ENCODE results near the gene MX2.
A peak's percentile ranks its signal among the peaks of the same experiment; 100 is the strongest.

MX2 gene

GRCh38 chr21:41318218-41318617, 43.6 kb upstream of the MX2 start:
- DNase-seq = no peak
- H3K27me3 ChIP-seq (replicated peaks; ENCODE audit: insufficient read depth, low read length) = no peaks in the 10 kb centered on the region
- no peaks in the 10 kb centered on the region for H3K9me3 ChIP-seq (replicated peaks; ENCODE audit: insufficient read depth, low read length)
- H3K27ac ChIP-seq (ENCODE audit: low read length) = no peak overlapping the region
- H3K4me3 ChIP-seq (ENCODE audit: low read length) = no peak overlapping the region
- no peaks in the 10 kb centered on the region for H3K79me2 ChIP-seq (ENCODE audit: low read length)
- H2AFZ ChIP-seq (ENCODE audit: low read length) = no peak overlapping the region
- H3K4me1 ChIP-seq (ENCODE audit: low read length) = peaks cover 17% of the 10 kb centered on the region
- H3K9ac ChIP-seq (ENCODE audit: low read length) = no peak overlapping the region
- no peaks in the 10 kb centered on the region for H3K36me3 ChIP-seq (replicated peaks; ENCODE audit: insufficient read depth, low read length)
- H3K4me2 ChIP-seq (ENCODE audit: low read depth, low read length) = no peak overlapping the region
- no peaks in the 10 kb centered on the region for H4K20me1 ChIP-seq (ENCODE audit: insufficient read depth, low read length)
- TF ChIP-seq CTCF (IDR thresholded peaks at IDR 0.05; ENCODE audit: low read length) = no peak
- no peak for TF ChIP-seq EZH2phosphoT487 (IDR thresholded peaks at IDR 0.05; ENCODE audit: low read length)
- TF ChIP-seq EZH2 (optimal IDR thresholded peaks at IDR 0.05; ENCODE audit: low read depth, low read length) = no peak
- H3K9me2 ChIP-seq (replicated peaks; ENCODE audit: insufficient read depth, low read length) = no peaks in the 10 kb centered on the region
- no peaks in the 10 kb centered on the region; the same call in 1 of the 2 replicates for H3F3A ChIP-seq (ENCODE audit: insufficient read depth, low read length)

DNA sequence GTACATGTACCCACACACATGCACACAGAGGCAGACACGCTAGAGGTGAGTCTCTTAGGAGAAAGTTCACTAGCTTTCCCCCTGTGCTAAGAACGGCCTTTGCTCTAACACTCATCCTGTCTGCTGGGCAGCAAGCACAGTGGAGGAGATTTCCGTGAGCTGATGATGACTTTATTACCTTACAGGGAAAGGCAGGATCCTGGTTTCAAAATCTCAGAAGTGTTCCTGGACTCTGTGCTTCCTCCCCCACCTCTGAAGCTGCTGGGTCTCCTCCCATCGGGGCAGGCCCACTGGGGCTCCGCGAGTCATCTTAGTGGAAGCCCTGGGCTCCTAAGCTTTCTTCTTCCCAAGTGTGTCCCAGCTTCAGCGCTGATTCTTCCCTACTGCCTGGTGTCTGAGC, 42.6 kb upstream of the MX2 start:
- Histone ChIP-seq H3K9ac (ENCODE audit: low read length) (no peak overlapping the region), H3K4me3 (ENCODE audit: low read length) (no peak overlapping the region), H3K9me3 (replicated peaks; ENCODE audit: insufficient read depth, low read length) (no peaks in the 10 kb centered on the region), H2AFZ (ENCODE audit: low read length) (no peak overlapping the region), H3F3A (ENCODE audit: insufficient read depth, low read length) (no peaks in the 10 kb centered on the region; the same call in 1 of the 2 replicates), H3K79me2 (ENCODE audit: low read length) (no peaks in the 10 kb centered on the region), H3K9me2 (replicated peaks; ENCODE audit: insufficient read depth, low read length) (no peaks in the 10 kb centered on the region), H3K36me3 (replicated peaks; ENCODE audit: insufficient read depth, low read length) (no peaks in the 10 kb centered on the region), H3K27ac (ENCODE audit: low read length) (no peak overlapping the region), H3K27me3 (replicated peaks; ENCODE audit: insufficient read depth, low read length) (no peaks in the 10 kb centered on the region), H3K4me1 (ENCODE audit: low read length) (peaks cover 17% of the 10 kb centered on the region), H4K20me1 (ENCODE audit: insufficient read depth, low read length) (no peaks in the 10 kb centered on the region), H3K4me2 (ENCODE audit: low read depth, low read length) (no peak overlapping the region)
- TF ChIP-seq CTCF (IDR thresholded peaks at IDR 0.05; ENCODE audit: low read length) = no peak
- no peak for TF ChIP-seq EZH2phosphoT487 (IDR thresholded peaks at IDR 0.05; ENCODE audit: low read length)
- TF ChIP-seq EZH2 (optimal IDR thresholded peaks at IDR 0.05; ENCODE audit: low read depth, low read length) = no peak
- no peak for DNase-seq

DNA sequence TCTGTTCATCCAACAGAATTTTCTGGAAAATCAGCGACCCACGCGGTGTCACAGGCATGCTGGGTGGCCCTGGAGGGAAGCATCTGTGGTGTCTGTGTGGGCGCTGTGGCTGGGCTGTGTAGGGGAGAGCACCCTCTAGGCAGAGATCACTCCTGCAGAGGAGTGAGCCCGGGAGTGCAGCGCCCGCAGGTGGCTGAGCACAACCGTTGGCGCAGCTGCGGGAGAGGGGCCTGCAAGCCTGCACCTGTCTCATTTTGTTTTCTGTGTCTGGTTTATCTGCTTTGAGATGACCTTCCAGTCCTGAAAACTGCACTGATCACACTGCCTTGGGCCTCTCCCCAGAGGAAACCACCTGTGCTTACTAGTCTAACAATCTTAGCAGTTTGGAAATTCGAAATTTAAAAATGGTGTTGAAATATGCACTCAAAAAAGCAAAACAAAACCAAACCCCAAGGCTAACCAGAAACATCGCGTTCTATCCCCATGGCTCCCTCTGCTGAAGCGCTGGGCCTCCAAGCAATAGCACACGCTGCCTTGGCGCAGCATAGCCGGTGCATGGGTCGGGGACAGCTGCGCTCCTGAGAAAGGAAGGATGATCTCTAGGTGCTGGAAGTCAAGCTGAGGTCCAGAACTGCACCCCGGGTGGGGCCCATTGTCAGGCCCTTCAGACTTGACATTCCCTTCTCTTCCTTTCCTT, 40.5 kb upstream of the MX2 start:
- Histone ChIP-seq H2AFZ (ENCODE audit: low read length) (peak overlapping the region; percentile 31), H3K27me3 (replicated peaks; ENCODE audit: insufficient read depth, low read length) (no peaks in the 10 kb centered on the region), H3K36me3 (replicated peaks; ENCODE audit: insufficient read depth, low read length) (no peaks in the 10 kb centered on the region), H3F3A (ENCODE audit: insufficient read depth, low read length) (no peaks in the 10 kb centered on the region; the same call in 1 of the 2 replicates), H3K4me2 (ENCODE audit: low read depth, low read length) (peak overlapping the region; percentile 44), H3K9me3 (replicated peaks; ENCODE audit: insufficient read depth, low read length) (no peaks in the 10 kb centered on the region), H3K9me2 (replicated peaks; ENCODE audit: insufficient read depth, low read length) (no peaks in the 10 kb centered on the region), H3K9ac (ENCODE audit: low read length) (peak overlapping the region; percentile 3; the same call in 1 of the 2 replicates), H3K4me1 (ENCODE audit: low read length) (peaks cover 17% of the 10 kb centered on the region), H3K79me2 (ENCODE audit: low read length) (no peaks in the 10 kb centered on the region), H3K27ac (ENCODE audit: low read length) (peak overlapping the region; percentile 64), H3K4me3 (ENCODE audit: low read length) (no peak overlapping the region), H4K20me1 (ENCODE audit: insufficient read depth, low read length) (no peaks in the 10 kb centered on the region)
- peak; percentile 90 for DNase-seq
- TF ChIP-seq CTCF (IDR thresholded peaks at IDR 0.05; ENCODE audit: low read length) (peak; percentile 49), EZH2 (optimal IDR thresholded peaks at IDR 0.05; ENCODE audit: low read depth, low read length) (no peak)

Data from MM.1S (cell line).